Measurements from ENCODE around the gene FILIP1. TPM values are rescaled to one million over a fixed set of nuclear protein-coding genes. Genes with fewer than 3 reads are reported as not detected.

FILIP1 gene
- total RNA-seq, 2 experiments from 2014 or later: not detected

- no peak overlapping the region for H2AFZ ChIP-seq (ENCODE audit: low read length)
- H3K9me2 ChIP-seq (ENCODE audit: insufficient read depth, low read length): no peaks in the 10 kb centered on the region
- no peaks in the 10 kb centered on the region for H3K36me3 ChIP-seq (ENCODE audit: insufficient read depth, low read length)
- H3K4me3 ChIP-seq (ENCODE audit: low read depth, low read length, poor library complexity, severe bottlenecking): no peak overlapping the region
- DNase-seq (ENCODE audit: low spot score): no peak
- H3K79me2 ChIP-seq (ENCODE audit: insufficient read depth, low read depth, low read length): no peaks in the 10 kb centered on the region
- POLR2A ChIA-PET: interaction anchor here (0.5 to 2.4 kb wide), 2 partner anchors 15 to 32 kb away, joined by 3 to 6 read pairs; no protein-coding TSS in a partner anchor
- H3K4me1 ChIP-seq (ENCODE audit: insufficient read depth, low read length, poor library complexity, severe bottlenecking): no peaks in the 10 kb centered on the region
- TF ChIP-seq EZH2phosphoT487 (IDR thresholded peaks at IDR 0.05; ENCODE audit: borderline replicate concordance, low read depth, low read length): no peak
- no peak for TF ChIP-seq CTCF (conservative IDR thresholded peaks at IDR 0.05; ENCODE audit: low read length)
- CTCF ChIA-PET (ENCODE audit: unreplicated experiment): no interaction called here
- H3K9me3 ChIP-seq (ENCODE audit: low read length): no peaks in the 10 kb centered on the region
- no TSS peak for BruUV-seq (replicated peaks)
- H3K4me2 ChIP-seq (ENCODE audit: low read length): no peak overlapping the region
- no peak overlapping the region for H3K27ac ChIP-seq (ENCODE audit: low read depth, low read length, poor library complexity, severe bottlenecking)
- intact Hi-C loops (cut with micrococcal nuclease; ENCODE audit: unreplicated experiment): no loop called here
- no peaks in the 10 kb centered on the region for H4K20me1 ChIP-seq (ENCODE audit: insufficient read depth, low read length)
Observed at GRCh38 chr6:75329703-75330102, 163.9 kb downstream of the FILIP1 start.

- no peaks in the 10 kb centered on the region for H3K9me3 ChIP-seq (ENCODE audit: low read length)
- H3K27ac ChIP-seq (ENCODE audit: low read depth, low read length, poor library complexity, severe bottlenecking): no peak overlapping the region
- H3K79me2 ChIP-seq (ENCODE audit: insufficient read depth, low read depth, low read length): no peaks in the 10 kb centered on the region
- H3K4me1 ChIP-seq (ENCODE audit: insufficient read depth, low read length, poor library complexity, severe bottlenecking): no peaks in the 10 kb centered on the region
- no peak overlapping the region for H2AFZ ChIP-seq (ENCODE audit: low read length)
- ChIA-PET POLR2A (no interaction called here), CTCF (ENCODE audit: unreplicated experiment) (no interaction called here)
- intact Hi-C loops (cut with micrococcal nuclease; ENCODE audit: unreplicated experiment): no loop called here
- H4K20me1 ChIP-seq (ENCODE audit: insufficient read depth, low read length): no peaks in the 10 kb centered on the region
- H3K36me3 ChIP-seq (ENCODE audit: insufficient read depth, low read length): no peaks in the 10 kb centered on the region
- no TSS peak for BruUV-seq (replicated peaks)
- H3K4me2 ChIP-seq (ENCODE audit: low read length): no peak overlapping the region
- no peak for DNase-seq (ENCODE audit: low spot score)
- no peak overlapping the region for H3K4me3 ChIP-seq (ENCODE audit: low read depth, low read length, poor library complexity, severe bottlenecking)
- TF ChIP-seq EZH2phosphoT487 (IDR thresholded peaks at IDR 0.05; ENCODE audit: borderline replicate concordance, low read depth, low read length): no peak
- TF ChIP-seq CTCF (conservative IDR thresholded peaks at IDR 0.05; ENCODE audit: low read length): no peak
- no peaks in the 10 kb centered on the region for H3K9me2 ChIP-seq (ENCODE audit: insufficient read depth, low read length)
Observed at GRCh38 chr6:75327807-75328206, 165.8 kb downstream of the FILIP1 start.

- Histone ChIP-seq H3K4me1 (ENCODE audit: insufficient read depth, low read length, poor library complexity, severe bottlenecking) (no peaks in the 10 kb centered on the region), H3K4me3 (ENCODE audit: low read depth, low read length, poor library complexity, severe bottlenecking) (no peak overlapping the region), H3K9me2 (ENCODE audit: insufficient read depth, low read length) (no peaks in the 10 kb centered on the region), H4K20me1 (ENCODE audit: insufficient read depth, low read length) (no peaks in the 10 kb centered on the region), H3K4me2 (ENCODE audit: low read length) (no peak overlapping the region), H3K36me3 (ENCODE audit: insufficient read depth, low read length) (no peaks in the 10 kb centered on the region), H3K79me2 (ENCODE audit: insufficient read depth, low read depth, low read length) (no peaks in the 10 kb centered on the region), H3K27ac (ENCODE audit: low read depth, low read length, poor library complexity, severe bottlenecking) (no peak overlapping the region), H2AFZ (ENCODE audit: low read length) (no peak overlapping the region), H3K9me3 (ENCODE audit: low read length) (no peaks in the 10 kb centered on the region)
- POLR2A ChIA-PET: interaction anchor here (1.0 to 1.2 kb wide), 3 partner anchors 9 to 16 kb away, joined by 3 read pairs; no protein-coding TSS in a partner anchor
- CTCF ChIA-PET (ENCODE audit: unreplicated experiment): no interaction called here
- no peak for TF ChIP-seq EZH2phosphoT487 (IDR thresholded peaks at IDR 0.05; ENCODE audit: borderline replicate concordance, low read depth, low read length)
- no peak for TF ChIP-seq CTCF (conservative IDR thresholded peaks at IDR 0.05; ENCODE audit: low read length)
- intact Hi-C loops (cut with micrococcal nuclease; ENCODE audit: unreplicated experiment): no loop called here
- no TSS peak for BruUV-seq (replicated peaks)
- no peak for DNase-seq (ENCODE audit: low spot score)
Observed at GRCh38 chr6:75326557-75327258, 166.9 kb downstream of the FILIP1 start.

Measured in OCI-LY7 (cell line).